Measurements from ENCODE around the gene ARSG.

GRCh38 chr17:68295086-68295485 lies 3.8 kb downstream of the ARSG start:
- TF ChIP-seq POLR2A (IDR thresholded peaks at IDR 0.05; ENCODE audit: low read depth, low read length) (no peak), RFX5 (IDR thresholded peaks at IDR 0.05; ENCODE audit: low read depth, low read length) (no peak), MXI1 (IDR thresholded peaks at IDR 0.05; ENCODE audit: borderline replicate concordance, low read depth, low read length) (no peak), RCOR1 (IDR thresholded peaks at IDR 0.05; ENCODE audit: insufficient replicate concordance, low read length) (no peak)

All from IMR-90 (cell line).